ELR (cell line): ENCODE data around the gene FAM241A.
A peak's percentile ranks its signal among the peaks of the same experiment; 100 is the strongest.
"Not testable (repeated sequence)": the region's sequence is repeated elsewhere in the genome, so short reads cannot be mapped to it uniquely, and the experiment has no call there.

Experiments used
- DNase-seq: peaks from one replicate; pipeline ENCODE4 v3.0.0-alpha.2; 2015; ENCODE audit warnings: low read depth

The FAM241A gene

DNA sequence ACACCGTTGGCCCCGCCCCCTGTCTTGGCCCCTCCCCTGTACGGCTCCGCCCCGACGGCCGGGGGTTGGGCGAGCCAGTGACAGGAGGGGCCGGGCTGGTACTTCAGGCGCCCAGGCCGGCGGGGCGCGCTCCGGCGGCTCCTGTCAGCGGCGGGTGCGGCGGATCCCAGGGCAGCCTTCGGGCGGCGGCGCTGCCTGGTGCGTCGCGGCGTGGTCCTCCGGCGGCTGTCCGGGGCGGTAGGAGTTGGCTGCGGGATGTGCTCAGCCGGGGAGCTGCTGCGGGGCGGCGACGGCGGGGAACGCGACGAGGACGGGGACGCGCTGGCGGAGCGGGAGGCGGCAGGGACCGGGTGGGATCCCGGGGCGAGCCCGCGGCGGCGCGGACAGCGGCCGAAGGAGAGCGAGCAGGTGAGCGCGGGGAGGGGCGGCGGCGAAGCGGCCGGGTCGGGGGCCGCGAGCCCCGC lies at the start of gene FAM241A:
FAM241A (plus strand) TSS at position 129 of the 464 bp plus-strand sequence; CDS start at position 256, 127 bp downstream.
- peak; percentile 82 for DNase-seq

- DNase-seq = no peak
Measured at GRCh38 chr4:112098841-112099530, 46.3 kb upstream of the FAM241A start.

DNA sequence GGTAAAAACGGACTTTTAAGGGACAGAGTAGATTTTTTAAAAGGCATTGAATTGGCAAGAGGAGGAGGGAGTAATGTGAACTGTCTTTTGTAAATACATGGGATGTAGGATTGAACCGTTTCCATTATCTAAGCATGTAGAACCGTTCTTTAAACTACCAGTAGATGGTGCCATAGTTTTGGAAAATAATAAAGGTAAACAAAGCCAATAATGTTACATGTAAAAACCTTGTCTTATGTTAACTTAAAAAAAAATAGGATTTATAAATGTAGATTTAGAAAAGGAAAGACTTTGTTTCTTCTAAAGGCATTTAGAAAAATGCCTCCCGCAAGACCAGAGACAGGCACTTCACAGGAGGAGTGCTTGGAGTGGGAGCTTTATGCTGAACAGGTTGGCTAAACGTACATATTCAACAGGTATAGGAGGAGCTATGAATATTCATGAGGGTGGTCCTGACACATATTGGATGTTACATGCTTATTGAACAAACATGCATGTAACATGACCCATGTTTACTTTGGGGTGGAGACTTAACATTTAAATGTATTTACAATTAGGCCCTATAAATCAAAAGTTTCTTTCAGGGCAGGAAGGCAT lies 45.5 kb upstream of the FAM241A start:
- DNase-seq = peak; percentile 71

GRCh38 chr4:112102875-112103370 lies 42.3 kb upstream of the FAM241A start:
- no peak for DNase-seq

DNA sequence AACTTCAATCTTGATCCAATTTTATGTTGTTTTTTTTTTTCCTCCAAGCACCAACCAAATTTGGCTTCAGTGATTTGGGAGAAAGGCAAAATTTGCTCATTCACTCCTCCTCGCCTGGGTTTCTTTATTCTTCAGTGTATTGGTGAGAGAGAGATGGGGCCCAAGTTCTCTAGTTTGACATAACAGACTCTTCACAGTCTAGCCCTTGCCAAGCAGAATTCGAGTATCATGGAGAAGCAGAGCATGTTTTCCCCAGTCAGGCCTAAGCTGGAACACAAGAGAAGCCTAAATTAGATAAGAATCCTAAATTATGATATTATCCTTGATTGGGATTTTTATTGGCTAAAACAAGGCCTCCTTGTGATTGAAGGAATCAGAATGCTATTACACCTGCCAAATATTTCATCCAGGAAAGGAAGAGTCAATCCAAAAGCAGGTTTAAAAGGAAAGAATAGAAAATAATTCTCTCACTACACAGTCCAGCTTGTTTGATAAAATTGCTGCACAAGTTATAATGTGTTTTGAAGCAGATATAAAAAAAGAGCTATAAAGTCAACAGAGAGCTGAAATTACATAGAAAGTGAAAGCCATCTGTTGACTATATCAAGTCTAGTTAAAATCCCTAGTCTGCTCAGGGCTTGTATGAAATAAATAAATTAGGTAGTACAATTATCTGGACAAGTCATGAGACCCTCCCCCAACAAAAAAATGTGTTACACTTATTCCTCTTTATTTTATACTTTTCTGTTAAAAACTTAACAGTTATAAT lies 39.9 kb upstream of the FAM241A start:
- no peak for DNase-seq

DNA sequence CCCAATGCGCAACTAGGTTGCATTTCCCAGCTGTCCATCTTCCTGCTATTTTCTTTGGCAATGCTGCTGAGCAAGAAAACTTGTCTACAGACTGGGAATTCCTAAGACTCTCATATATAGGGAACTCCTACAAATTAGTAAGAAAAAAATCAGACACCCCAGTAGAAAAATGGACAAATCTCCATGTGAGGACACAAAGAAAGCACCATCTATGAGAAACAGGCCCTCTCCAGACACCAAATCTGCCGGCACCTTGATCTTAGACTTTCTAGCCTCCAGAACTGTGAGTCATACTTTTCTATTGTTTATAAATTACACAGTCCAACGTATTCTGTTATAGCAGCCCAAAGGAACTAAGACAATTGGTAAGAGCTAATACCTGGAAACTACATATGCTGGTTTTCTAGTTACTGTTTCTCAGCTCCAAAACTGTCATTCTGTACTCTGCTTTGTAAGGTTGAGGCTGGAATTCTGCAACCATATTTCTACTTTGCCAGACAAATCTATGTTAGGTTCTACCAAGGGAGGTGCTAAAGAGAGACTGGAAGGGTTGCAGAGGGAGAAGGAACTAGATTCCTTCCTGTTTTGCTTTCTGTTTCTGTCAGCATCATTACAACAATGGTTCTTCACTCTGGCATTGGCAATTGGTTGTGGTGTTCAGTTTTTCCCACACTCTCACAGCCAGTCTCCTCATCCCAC lies 35.7 kb upstream of the FAM241A start:
- peak; percentile 64 for DNase-seq

- DNase-seq = no peak
Measured at GRCh38 chr4:112110059-112110425, 35.2 kb upstream of the FAM241A start.

DNA sequence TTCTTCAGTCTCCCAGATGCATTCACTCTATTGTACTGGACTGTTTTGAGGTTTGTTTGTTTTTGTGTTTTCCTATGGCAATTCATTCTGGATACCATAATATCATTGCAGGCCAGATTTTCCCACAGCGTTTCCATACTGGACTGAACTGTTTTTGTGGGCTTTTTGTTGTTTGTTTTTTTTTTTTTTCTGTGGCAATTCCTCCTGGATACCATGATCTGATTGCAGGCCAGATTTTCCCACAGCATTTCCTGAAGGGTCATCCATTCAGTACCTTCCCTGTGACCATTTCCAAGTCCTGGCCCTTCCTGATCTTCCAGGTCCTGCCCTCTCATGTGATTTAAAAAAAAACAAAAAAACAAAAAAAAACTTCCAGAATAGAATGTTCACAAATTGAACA lies 33.9 kb upstream of the FAM241A start:
- no peak for DNase-seq

- not testable (repeated sequence) for DNase-seq
Measured at GRCh38 chr4:112112095-112112494, 33.2 kb upstream of the FAM241A start.

DNA sequence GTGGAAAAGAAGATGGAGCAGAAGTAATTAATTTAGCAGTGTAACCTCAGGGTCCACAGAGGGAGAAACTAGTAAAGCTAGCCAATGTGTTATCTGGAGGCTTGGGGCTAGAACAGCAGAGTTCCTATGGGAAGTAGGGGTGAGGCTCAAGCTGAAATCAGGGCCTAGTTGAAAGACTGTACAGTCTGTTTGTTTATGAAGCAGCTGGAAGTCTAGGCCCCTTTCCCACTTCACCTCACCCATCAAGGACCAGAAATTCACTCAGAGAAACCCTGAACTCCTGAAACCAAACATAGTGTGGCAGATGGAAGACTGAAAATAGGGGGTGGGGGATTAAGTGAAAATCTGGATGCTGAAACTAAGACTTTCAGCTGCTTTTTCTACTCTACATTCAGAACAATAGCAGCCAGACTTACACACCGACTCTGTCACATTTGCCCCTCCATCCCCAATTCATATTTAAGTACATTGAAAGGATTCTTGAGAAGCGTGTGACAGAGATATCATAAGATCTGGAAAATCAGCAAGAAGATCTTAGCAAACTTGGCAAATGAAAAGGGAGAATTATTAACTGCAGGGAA lies 32.6 kb upstream of the FAM241A start:
- DNase-seq = no peak

GRCh38 chr4:112113864-112114263 lies 31.4 kb upstream of the FAM241A start:
- no peak for DNase-seq

DNA sequence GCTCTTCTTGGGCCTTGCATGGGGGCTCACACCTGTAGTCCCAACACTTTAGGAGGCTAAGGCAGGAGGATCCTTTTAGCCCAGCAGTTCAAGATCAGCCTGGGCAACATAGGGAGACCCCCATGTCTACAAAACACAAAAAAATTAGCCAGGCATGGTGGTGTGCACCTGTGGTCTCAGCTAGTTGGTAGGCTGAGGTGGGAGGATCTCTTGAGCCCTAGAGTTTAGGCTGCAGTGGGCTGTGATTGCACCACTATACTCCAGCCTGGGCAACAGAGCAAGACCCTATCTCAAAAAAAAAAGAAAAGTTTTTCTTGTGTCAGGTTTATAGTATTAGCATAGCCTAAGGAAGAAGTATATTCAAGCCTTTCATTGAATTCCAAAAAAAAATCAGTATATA lies 30.8 kb upstream of the FAM241A start:
- DNase-seq = no peak

- no peak for DNase-seq
Measured at GRCh38 chr4:112118742-112119352, 26.4 kb upstream of the FAM241A start.

DNA sequence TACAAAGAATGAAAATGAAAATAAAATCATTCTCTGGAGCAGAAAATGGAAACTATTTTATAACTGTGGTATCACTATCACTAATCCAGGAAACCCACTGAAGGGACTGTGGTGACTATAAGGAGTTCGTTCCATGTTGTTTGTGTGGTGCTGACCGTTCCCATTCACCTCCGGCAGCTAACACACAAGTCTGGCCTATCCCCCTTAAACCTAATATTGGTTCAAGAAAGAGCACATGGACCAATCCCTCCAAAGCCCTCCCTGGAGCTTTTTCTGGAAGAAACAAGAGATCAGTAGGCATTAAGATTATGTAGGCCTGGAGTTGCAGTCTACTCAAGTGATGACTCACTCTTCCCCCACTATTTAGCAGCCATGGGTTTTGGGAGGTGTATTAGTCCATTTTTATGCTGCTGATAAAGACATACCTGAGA lies 25.9 kb upstream of the FAM241A start:
- no peak for DNase-seq

- DNase-seq = no peak
Measured at GRCh38 chr4:112120021-112120420, 25.2 kb upstream of the FAM241A start.

GRCh38 chr4:112125416-112125815 lies 19.8 kb upstream of the FAM241A start:
- DNase-seq = peak; percentile 13

DNA sequence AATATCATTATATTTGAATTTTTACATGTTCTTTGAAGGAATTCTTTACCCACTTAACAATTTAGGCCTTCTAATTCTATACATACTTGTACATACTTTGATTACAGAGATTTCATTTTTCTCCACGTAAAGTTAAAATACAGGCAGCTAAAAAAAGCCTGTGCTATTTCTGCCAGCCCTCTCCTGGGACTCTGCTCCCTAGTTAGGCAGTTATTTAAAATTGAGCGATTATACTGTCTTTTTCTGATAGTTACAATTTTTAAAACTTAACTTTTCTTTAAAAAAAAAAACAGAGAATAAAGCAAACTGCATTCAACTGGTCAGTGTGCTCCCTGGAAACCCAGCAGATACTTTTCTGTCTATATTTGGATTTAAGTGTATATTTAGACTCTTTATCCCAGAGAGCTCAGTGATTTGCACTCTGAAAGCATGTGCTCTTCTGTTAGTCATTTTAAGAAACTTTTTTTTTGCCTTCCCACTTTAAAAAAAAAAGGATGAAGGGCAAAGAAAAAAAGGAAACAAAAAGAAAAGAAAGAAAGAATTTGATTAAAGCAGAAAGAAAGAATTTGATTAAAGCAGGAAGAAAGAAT lies 18.1 kb upstream of the FAM241A start:
- no peak for DNase-seq

GRCh38 chr4:112127803-112128202 lies 17.5 kb upstream of the FAM241A start:
- DNase-seq = peak; percentile 71

DNA sequence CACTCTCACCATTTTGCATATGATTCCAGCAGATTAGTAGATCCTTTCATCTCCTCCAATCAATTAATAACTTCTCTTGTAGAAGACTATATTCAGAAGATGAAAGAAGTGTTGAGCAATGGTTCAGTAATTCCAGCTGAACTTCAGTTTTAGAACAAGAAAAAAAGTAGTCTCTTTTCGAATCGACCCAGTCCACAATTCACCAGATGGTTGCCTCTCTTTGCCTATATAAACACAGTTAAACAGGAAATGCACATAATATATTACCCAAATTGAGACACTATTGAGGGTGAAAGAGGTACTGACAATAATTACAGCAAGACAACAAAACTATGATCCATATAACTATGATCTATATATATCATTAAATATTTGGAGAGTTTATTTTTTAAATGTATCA lies 16.8 kb upstream of the FAM241A start:
- no peak for DNase-seq

DNA sequence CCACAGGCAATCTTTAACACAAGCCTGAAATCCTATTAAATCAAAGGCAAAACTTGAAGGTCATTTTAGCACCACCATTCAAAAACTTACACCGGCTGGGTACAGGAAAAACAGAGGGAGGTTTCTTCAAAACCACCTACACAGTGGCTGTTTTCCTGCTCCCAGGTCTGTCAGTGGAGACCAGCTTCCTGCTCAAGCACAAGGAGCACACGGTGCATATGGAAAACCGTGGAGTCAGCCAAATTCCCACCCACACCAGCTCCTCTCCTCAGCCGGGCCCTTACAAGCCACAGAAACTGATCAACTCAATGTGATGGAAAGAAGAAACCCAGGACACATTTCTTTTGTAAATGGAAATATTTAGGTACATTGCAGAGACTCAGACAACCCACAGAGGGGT lies 14.3 kb upstream of the FAM241A start:
- peak; percentile 19 for DNase-seq

DNA sequence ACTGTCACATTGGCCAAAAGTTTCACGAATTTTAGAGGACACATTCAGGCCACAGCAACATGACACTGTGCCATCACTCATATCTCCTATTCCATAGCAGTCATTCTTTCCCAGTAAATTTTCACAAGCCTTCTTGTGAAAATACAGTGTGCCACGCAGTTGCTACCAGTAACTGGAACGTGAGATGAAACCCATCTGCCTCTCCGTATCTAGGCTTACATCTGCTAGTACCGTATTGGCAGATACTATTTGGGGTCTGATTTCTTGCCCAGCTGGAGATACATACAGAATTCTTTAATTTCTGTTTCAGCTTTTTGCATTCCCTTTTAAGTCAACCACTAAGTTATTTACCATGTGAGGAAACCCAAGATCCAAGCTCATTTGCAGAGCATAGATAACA lies 8.7 kb upstream of the FAM241A start:
- DNase-seq = no peak
